H1 (cell line): ENCODE results near the gene N4BP3. TPM values are rescaled to one million over a fixed set of nuclear protein-coding genes. Genes with fewer than 3 reads are reported as not detected.

Experiments used
- CTCF ChIA-PET: fragments of 300-600 bp; sonication (Branson Sonifier 250); formaldehyde crosslinking; loops from one replicate; lab custom pipeline; 2021; ENCODE audit not compliant: partially characterized antibody; lab: Charles Lee
- POLR2A ChIA-PET: fragments of 300-600 bp; sonication (Branson Sonifier 250); formaldehyde crosslinking; loops from one replicate; lab custom pipeline; 2021; ENCODE audit warnings: inconsistent platforms; ENCODE audit not compliant: partially characterized antibody; lab: Charles Lee
- DNase-seq, 2 experiments: peaks; one replicate each; pipeline versions ENCODE4 v3.0.0 to v3.0.0-alpha.2; 2010 to 2022; ENCODE audit warnings: low spot score in 2 of 2, low read depth in 1 of 2, mixed read lengths in 1 of 2
- FAIRE-seq: peaks from 2 replicates; lab custom pipeline; 2011; peaks lifted over from hg19 to GRCh38; lab: Jason Lieb, UNC
- H2AFZ ChIP-seq: 2 replicates; pipeline ENCODE4 v1.8.1; 2012; ENCODE audit warnings: low read length, inconsistent platforms
- H2AK5ac ChIP-seq: 2 replicates; pipeline ENCODE4 v1.6.1; 2013; ENCODE audit warnings: low read depth, low read length
- H2BK120ac ChIP-seq: replicated peaks from 2 replicates; pipeline ENCODE3; 2013; ENCODE audit warnings: low read depth, low read length, inconsistent platforms
- H2BK12ac ChIP-seq: 2 replicates; pipeline ENCODE4 v1.6.1; 2013; ENCODE audit warnings: low read depth, low read length
- H2BK15ac ChIP-seq: 2 replicates; pipeline ENCODE4 v1.6.1; 2013; ENCODE audit warnings: low read length
- H2BK20ac ChIP-seq: 2 replicates; pipeline ENCODE4 v1.6.1; 2013; ENCODE audit warnings: low read length
- H2BK5ac ChIP-seq: 2 replicates; pipeline ENCODE4 v1.6.1; 2013; ENCODE audit warnings: low read depth, low read length
- H3K14ac ChIP-seq: 2 replicates; pipeline ENCODE4 v1.6.1; 2013; ENCODE audit warnings: inconsistent platforms; ENCODE audit not compliant: insufficient read length
- H3K18ac ChIP-seq: 2 replicates; pipeline ENCODE4 v1.6.1; 2013; ENCODE audit warnings: low read length; ENCODE audit errors: extremely low read depth
- H3K23ac ChIP-seq: 2 replicates; pipeline ENCODE4 v1.6.1; 2013; ENCODE audit warnings: inconsistent platforms; ENCODE audit not compliant: insufficient read length
- H3K23me2 ChIP-seq: 2 replicates; pipeline ENCODE4 v1.6.1; 2013; ENCODE audit warnings: low read depth, low read length
- H3K27ac ChIP-seq: 2 replicates; pipeline ENCODE4 v1.6.1; 2011; ENCODE audit warnings: low read depth, low read length, inconsistent platforms
- H3K27me3 ChIP-seq, 4 experiments: replicated peaks in 1 of 4; 1 replicate in 1 of 4; 2 replicates in 3 of 4; pipeline versions ENCODE4 v1.6.1 to v1.8.1; 2011 to 2013; ENCODE audit warnings: low read length in 3 of 4, mild to moderate bottlenecking in 3 of 4, inconsistent platforms in 2 of 4, mixed read lengths in 2 of 4, moderate library complexity in 1 of 4; ENCODE audit not compliant: control insufficient read depth in 3 of 4, insufficient read depth in 3 of 4; ENCODE audit errors: extremely low read depth in 1 of 4
- H3K36me3 ChIP-seq, 4 experiments: 2 replicates each; pipeline versions ENCODE4 v1.6.1 to v1.8.1; 2011 to 2013; ENCODE audit warnings: mild to moderate bottlenecking in 4 of 4, low read length in 3 of 4, moderate library complexity in 2 of 4, control low read depth in 1 of 4, inconsistent platforms in 1 of 4; ENCODE audit not compliant: insufficient read depth in 4 of 4, control insufficient read depth in 2 of 4
- H3K4ac ChIP-seq: replicated peaks from 2 replicates; pipeline ENCODE3; 2013; ENCODE audit warnings: low read length, low read depth, mixed read lengths, inconsistent platforms; ENCODE audit not compliant: insufficient read length
- H3K4me1 ChIP-seq, 4 experiments: replicated peaks in 1 of 4; 1 replicate in 1 of 4; 2 replicates in 3 of 4; pipeline versions ENCODE4 v1.6.1 to v1.8.1; 2011 to 2013; ENCODE audit warnings: low read length in 3 of 4, inconsistent platforms in 2 of 4, mixed read lengths in 1 of 4; ENCODE audit not compliant: insufficient read depth in 4 of 4, control insufficient read depth in 3 of 4
- H3K4me2 ChIP-seq, 2 experiments: 2 replicates each; pipeline versions ENCODE4 v1.6.1 to v1.8.1; 2011 to 2013; ENCODE audit warnings: low read depth in 2 of 2, low read length in 2 of 2, control low read depth in 1 of 2, inconsistent platforms in 1 of 2, mild to moderate bottlenecking in 1 of 2; ENCODE audit not compliant: insufficient read depth in 1 of 2
- H3K4me3 ChIP-seq, 4 experiments: fragments of 200-600, 300-600 bp in 1 of 4; sonication (generic), shearing (Covaris generic), sonication (Bioruptor Twin) in 1 of 4; 2 replicates each; pipeline versions ENCODE4 v1.5.1 to v1.8.1; 2011 to 2016; ENCODE audit warnings: low read length in 4 of 4, low read depth in 3 of 4, control low read depth in 2 of 4, inconsistent platforms in 2 of 4, mild to moderate bottlenecking in 2 of 4, mixed read lengths in 1 of 4, moderate library complexity in 1 of 4; ENCODE audit not compliant: insufficient read depth in 2 of 4; ENCODE audit errors: extremely low read depth in 1 of 4
- H3K56ac ChIP-seq: replicated peaks from 2 replicates; pipeline ENCODE3; 2013; ENCODE audit warnings: low read depth, mild to moderate bottlenecking, mixed read lengths, low read length, inconsistent platforms; ENCODE audit not compliant: insufficient read length
- H3K79me1 ChIP-seq: 2 replicates; pipeline ENCODE4 v1.6.1; 2013; ENCODE audit warnings: low read depth, low read length, control low read depth
- H3K79me2 ChIP-seq, 2 experiments: 2 replicates each; pipeline versions ENCODE4 v1.6.1 to v1.8.1; 2012 to 2013; ENCODE audit warnings: low read length in 2 of 2, mild to moderate bottlenecking in 2 of 2, inconsistent platforms in 1 of 2; ENCODE audit not compliant: insufficient read depth in 2 of 2, control insufficient read depth in 1 of 2
- H3K9ac ChIP-seq, 4 experiments: replicated peaks in 1 of 4; 1 replicate in 1 of 4; 2 replicates in 3 of 4; pipeline versions ENCODE4 v1.6.1 to v1.8.1; 2011 to 2013; ENCODE audit warnings: low read depth in 3 of 4, low read length in 3 of 4, control low read depth in 2 of 4, mild to moderate bottlenecking in 2 of 4, moderate library complexity in 2 of 4, inconsistent platforms in 1 of 4; ENCODE audit errors: extremely low read depth in 1 of 4
- H3K9me3 ChIP-seq, 2 experiments: 2 replicates each; pipeline versions ENCODE4 v1.6.1 to v1.8.1; 2012 to 2013; ENCODE audit warnings: mild to moderate bottlenecking in 2 of 2, moderate library complexity in 2 of 2, control low read depth in 1 of 2, inconsistent platforms in 1 of 2, low read depth in 1 of 2, low read length in 1 of 2, mixed read lengths in 1 of 2; ENCODE audit not compliant: insufficient read depth in 2 of 2
- H4K20me1 ChIP-seq, 2 experiments: replicated peaks in 1 of 2; 2 replicates each; pipeline versions ENCODE3 to v1.8.1; 2011 to 2013; ENCODE audit warnings: inconsistent platforms in 2 of 2, low read length in 2 of 2, mild to moderate bottlenecking in 1 of 2; ENCODE audit not compliant: insufficient read depth in 2 of 2, control insufficient read depth in 1 of 2
- H4K5ac ChIP-seq: 2 replicates; pipeline ENCODE4 v1.6.1; 2013; ENCODE audit warnings: low read length, low read depth, mixed read lengths, inconsistent platforms; ENCODE audit not compliant: insufficient read length
- H4K8ac ChIP-seq: 2 replicates; pipeline ENCODE4 v1.8.0; 2013; ENCODE audit warnings: mild to moderate bottlenecking, moderate library complexity, low read length, inconsistent platforms; ENCODE audit not compliant: insufficient read depth; ENCODE audit errors: extremely low read depth
- H4K91ac ChIP-seq: replicated peaks from 2 replicates; pipeline ENCODE3; 2013; ENCODE audit warnings: low read length, mixed read lengths, inconsistent platforms; ENCODE audit not compliant: insufficient read length
- ASH2L ChIP-seq: fragments of 200-600, 300-600 bp; sonication (generic); IDR thresholded peaks from one replicate; pipeline ENCODE4 v1.7.1; 2017; ENCODE audit warnings: low read length
- FOSL1 ChIP-seq: IDR thresholded peaks from 2 replicates; pipeline ENCODE4 v1.6.1; 2011; ENCODE audit warnings: mild to moderate bottlenecking, low read depth, low read length, moderate library complexity; ENCODE audit not compliant: insufficient read depth
- JUN ChIP-seq: IDR thresholded peaks from 2 replicates; pipeline ENCODE4 v1.6.1; 2011; ENCODE audit warnings: low read depth, mild to moderate bottlenecking, improper control_type of control experiment, low read length
- POLR2AphosphoS5 ChIP-seq: IDR thresholded peaks from 2 replicates; pipeline ENCODE4 v1.6.1; 2011; ENCODE audit warnings: low read depth, low read length
- WGBS, 2 experiments: shearing (Covaris generic) in 1 of 2; methylation state at CpG; one replicate each; pipeline versions ENCODE4 v1.1.6 to v1.1.7; 2013 to 2015; ENCODE audit warnings: low lambda C conversion rate in 2 of 2, mixed read lengths in 2 of 2, inconsistent platforms in 1 of 2, low coverage in 1 of 2, missing lambda C conversion rate in 1 of 2; ENCODE audit not compliant: insufficient replicate concordance in 2 of 2, insufficient coverage in 1 of 2, insufficient read length in 1 of 2; ENCODE audit errors: extremely low coverage in 1 of 2, missing lambda C conversion rate in 1 of 2; 5-methylcytosine and 5-hydroxymethylcytosine counted together
- polyA plus RNA-seq, 7 experiments: library from polyadenylated mRNA; depleted of rRNA in 3 of 7; stranded (reverse) in 5 of 7; unstranded in 2 of 7; fragments of >200 nt in 5 of 7; fragments of 200-250 nt in 2 of 7; gene quantifications; 1 replicate in 5 of 7; 2 replicates in 1 of 7; 4 replicates in 1 of 7; pipeline versions ENCODE4 v1.2.1 to v1.2.3, GENCODE V29; 2011 to 2013; ENCODE audit warnings: missing spikeins in 2 of 7, mixed read lengths in 2 of 7
- total RNA-seq: library from RNA; stranded (reverse); fragmentation: NEBNext Ultra II Directional; extraction: Animal tissue kit (Norgen Biotek cat#: 25700); gene quantifications from 2 replicates; pipeline ENCODE4 v1.2.1, GENCODE V29; 2021

Gene N4BP3
- total and polyA plus RNA-seq, 2 of the 8 experiments (the other 6 are each of a cell fraction or from before 2014, with no cell fraction given) = 13.1 to 39.2 TPM

DNA sequence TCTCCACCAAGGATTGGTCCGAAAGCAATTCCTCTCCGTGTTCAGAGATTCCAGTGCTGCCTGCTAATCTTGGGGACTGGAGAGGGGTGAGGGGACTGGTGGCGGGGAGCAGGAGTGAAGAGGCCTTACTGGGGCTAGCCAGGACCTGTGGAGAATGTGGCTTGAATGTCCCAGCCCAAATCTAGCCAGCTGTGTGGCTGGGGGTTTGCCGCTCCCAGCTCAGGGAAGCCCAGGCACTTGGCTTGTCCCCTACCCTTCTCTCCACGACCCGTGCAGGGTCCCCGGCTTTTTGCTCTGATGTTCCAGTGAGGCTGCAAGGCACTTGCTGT, 2.4 kb downstream of the N4BP3 start:
- H3K23ac ChIP-seq = no peak overlapping the region
- peak overlapping the region; percentile 95 for H2BK15ac ChIP-seq
- peaks cover 20% of the 10 kb centered on the region for H3K79me1 ChIP-seq
- peak overlapping the region; percentile 54 for H3K4ac ChIP-seq
- H4K20me1 ChIP-seq = peaks cover 4 to 12% of the 10 kb centered on the region in 2 experiments
- H3K36me3 ChIP-seq = peaks cover 0 to 4% (median 1%) of the 10 kb centered on the region in 4 experiments; a peak in 2 of 8 replicates
- TF ChIP-seq ASH2L (no peak), POLR2AphosphoS5 (peak; percentile 9; the same call in 1 of the 2 replicates), JUN (no peak), FOSL1 (no peak)
- TF ChIP-seq, all 59 proteins: peak for 1
- H3K27me3 ChIP-seq = no peaks in the 10 kb centered on the region
- H2BK20ac ChIP-seq = peak overlapping the region; percentile 99; the same call in 1 of the 2 replicates
- 18% methylated on average over 6 of the region's 7 CpGs; no CpG with 5 or more reads in 1 of the 2 experiments for WGBS, 2 experiments
- H2BK12ac ChIP-seq = peak overlapping the region; percentile 96
- peak overlapping the region; percentile 97 for H3K18ac ChIP-seq
- H4K8ac ChIP-seq = no peak overlapping the region; the same call in 1 of the 2 replicates
- H3K4me2 ChIP-seq = peak overlapping the region; percentile 93 to 97
- ChIA-PET CTCF (interaction anchor here (0.7 to 12.9 kb wide), 6 partner anchors 10 to 608 kb away, joined by 6 to 189 read pairs (median 15); partner anchors contain the start of gene RMND5B), POLR2A (interaction anchor here (0.6 to 40.7 kb wide), 18 partner anchors 1 to 1208 kb away, joined by 3 to 1250 read pairs (median 6); partner anchors contain the start of genes HNRNPAB, N4BP3, NHP2 and RMND5B)
- peak overlapping the region; percentile 96 for H2BK120ac ChIP-seq
- H4K91ac ChIP-seq = peak overlapping the region; percentile 100
- peak overlapping the region; percentile 95 for H2BK5ac ChIP-seq
- H3K9ac ChIP-seq = peak overlapping the region in 3 of 4 experiments; percentile 65 to 72 (median 68); a peak in 6 of 7 replicates
- H3K23me2 ChIP-seq = peaks cover 20% of the 10 kb centered on the region
- H2AK5ac ChIP-seq = peak overlapping the region; percentile 96
- H3K27ac ChIP-seq = peak overlapping the region; percentile 78
- peaks cover 3 to 42% (median 33%) of the 10 kb centered on the region in 4 experiments for H3K4me1 ChIP-seq
- peak overlapping the region; percentile 89 for H3K56ac ChIP-seq
- peaks cover 16 to 68% of the 10 kb centered on the region in 2 experiments; a peak in 3 of 4 replicates for H3K79me2 ChIP-seq
- H2AFZ ChIP-seq = no peak overlapping the region
- peak overlapping the region; percentile 84 for H4K5ac ChIP-seq
- no peak for DNase-seq
- no peaks in the 10 kb centered on the region for H3K9me3 ChIP-seq
- FAIRE-seq = no peak
- peak overlapping the region; percentile 14 for H3K14ac ChIP-seq
- H3K4me3 ChIP-seq = peak overlapping the region; percentile 54 to 98 (median 82)
